PFSK-1 (cell line): Measurements from ENCODE around the gene CLDN34.

Source experiments
- TAF1 ChIP-seq: IDR thresholded peaks from 2 replicates; pipeline ENCODE4 v1.6.1; 2012; ENCODE audit warnings: low read length, control low read depth, borderline replicate concordance; ENCODE audit not compliant: insufficient read depth
- TF ChIP-seq, protein P1 (sequence below), 2 experiments: IDR thresholded peaks; 2 replicates each; pipeline versions ENCODE4 v1.6.1 to v1.8.0; 2011 to 2012; ENCODE audit warnings: low read depth in 2 of 2, low read length in 2 of 2, control low read depth in 1 of 2, inconsistent platforms in 1 of 2, mild to moderate bottlenecking in 1 of 2, moderate library complexity in 1 of 2; ENCODE audit not compliant: insufficient read depth in 1 of 2

DNA sequence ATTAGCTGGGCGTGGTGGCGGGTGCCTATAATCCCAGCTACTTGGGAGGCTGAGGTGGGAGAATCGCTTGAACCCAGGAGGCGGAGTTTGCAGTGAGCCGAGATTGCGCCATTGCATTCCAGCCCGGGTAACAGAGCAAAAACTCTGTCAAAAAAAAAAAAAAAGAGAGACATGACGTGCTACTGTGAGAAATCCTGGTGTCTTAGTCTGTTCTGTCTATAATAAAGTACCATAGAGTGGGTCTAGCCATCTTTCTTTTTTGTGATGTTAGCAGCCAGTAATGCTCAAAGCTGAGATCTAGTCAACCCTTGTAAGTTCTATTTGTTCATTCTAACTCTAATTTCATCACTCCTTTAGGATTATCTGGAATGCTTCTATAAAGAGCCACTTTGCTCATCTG is 38.9 kb downstream of the CLDN34 start:
- TF ChIP-seq TAF1, result no peak
- TF ChIP-seq, protein P1, sequence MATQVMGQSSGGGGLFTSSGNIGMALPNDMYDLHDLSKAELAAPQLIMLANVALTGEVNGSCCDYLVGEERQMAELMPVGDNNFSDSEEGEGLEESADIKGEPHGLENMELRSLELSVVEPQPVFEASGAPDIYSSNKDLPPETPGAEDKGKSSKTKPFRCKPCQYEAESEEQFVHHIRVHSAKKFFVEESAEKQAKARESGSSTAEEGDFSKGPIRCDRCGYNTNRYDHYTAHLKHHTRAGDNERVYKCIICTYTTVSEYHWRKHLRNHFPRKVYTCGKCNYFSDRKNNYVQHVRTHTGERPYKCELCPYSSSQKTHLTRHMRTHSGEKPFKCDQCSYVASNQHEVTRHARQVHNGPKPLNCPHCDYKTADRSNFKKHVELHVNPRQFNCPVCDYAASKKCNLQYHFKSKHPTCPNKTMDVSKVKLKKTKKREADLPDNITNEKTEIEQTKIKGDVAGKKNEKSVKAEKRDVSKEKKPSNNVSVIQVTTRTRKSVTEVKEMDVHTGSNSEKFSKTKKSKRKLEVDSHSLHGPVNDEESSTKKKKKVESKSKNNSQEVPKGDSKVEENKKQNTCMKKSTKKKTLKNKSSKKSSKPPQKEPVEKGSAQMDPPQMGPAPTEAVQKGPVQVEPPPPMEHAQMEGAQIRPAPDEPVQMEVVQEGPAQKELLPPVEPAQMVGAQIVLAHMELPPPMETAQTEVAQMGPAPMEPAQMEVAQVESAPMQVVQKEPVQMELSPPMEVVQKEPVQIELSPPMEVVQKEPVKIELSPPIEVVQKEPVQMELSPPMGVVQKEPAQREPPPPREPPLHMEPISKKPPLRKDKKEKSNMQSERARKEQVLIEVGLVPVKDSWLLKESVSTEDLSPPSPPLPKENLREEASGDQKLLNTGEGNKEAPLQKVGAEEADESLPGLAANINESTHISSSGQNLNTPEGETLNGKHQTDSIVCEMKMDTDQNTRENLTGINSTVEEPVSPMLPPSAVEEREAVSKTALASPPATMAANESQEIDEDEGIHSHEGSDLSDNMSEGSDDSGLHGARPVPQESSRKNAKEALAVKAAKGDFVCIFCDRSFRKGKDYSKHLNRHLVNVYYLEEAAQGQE (IDR thresholded peaks at IDR 0.05; ENCODE audit: insufficient read depth in 1 of 2, low read depth in 2 of 2, low read length in 2 of 2), result no peak
